GM20000 (cell line): ENCODE measurements around the gene ARPP19.

Experiments used
- DNase-seq: peaks from one replicate; pipeline ENCODE4 v3.0.0; 2012; ENCODE audit warnings: low spot score
- CTCF ChIP-seq: IDR thresholded peaks from 2 replicates; pipeline ENCODE4 v1.5.1; 2012; ENCODE audit warnings: mild to moderate bottlenecking, control low read depth; ENCODE audit errors: extremely low read depth, missing control alignments

Gene ARPP19

GRCh38 chr15:52506549-52506948, 62.3 kb downstream of the ARPP19 start:
- no peak for TF ChIP-seq CTCF
- DNase-seq = no peak

- TF ChIP-seq CTCF = no peak
- no peak for DNase-seq
Observed at GRCh38 chr15:52505151-52505550, 63.7 kb downstream of the ARPP19 start.

GRCh38 chr15:52503788-52504496, 64.9 kb downstream of the ARPP19 start:
- DNase-seq = no peak
- no peak for TF ChIP-seq CTCF

- no peak for DNase-seq
- no peak for TF ChIP-seq CTCF
Observed at GRCh38 chr15:52502608-52503007, 66.2 kb downstream of the ARPP19 start.

GRCh38 chr15:52499506-52499905, 69.3 kb downstream of the ARPP19 start:
- no peak for TF ChIP-seq CTCF
- DNase-seq = no peak

- no peak for TF ChIP-seq CTCF
- DNase-seq = no peak
Observed at GRCh38 chr15:52498706-52499105, 70.1 kb downstream of the ARPP19 start.
